B cell (primary cell): ENCODE results near the gene ATXN7. TPM values are rescaled to one million over a fixed set of nuclear protein-coding genes. Genes with fewer than 3 reads are reported as not detected.

ENCODE experiments used
- ATAC-seq: fragments of 200-7000 bp; cut with Tn5 transposase; one replicate; pipeline ENCODE4 v1.10.0; 2021; ENCODE audit warnings: low read depth, mild to moderate bottlenecking, moderate number of reproducible peaks, moderate library complexity
- CTCF ChIA-PET: fragments of 350-600 bp; sonication (Branson Sonifier 250); formaldehyde crosslinking; loops from one replicate; lab custom pipeline; 2021; ENCODE audit warnings: antibody characterized with exemption, inconsistent platforms; lab: Charles Lee
- POLR2A ChIA-PET: fragments of 350-600 bp; sonication (Branson Sonifier 250); formaldehyde crosslinking; loops from one replicate; lab custom pipeline; 2021; ENCODE audit warnings: antibody characterized with exemption; lab: Charles Lee
- DNase-seq: peaks from one replicate; pipeline ENCODE4 v3.0.0; 2013
- H2AFZ ChIP-seq: 2 replicates; pipeline ENCODE4 v1.6.1; 2012; ENCODE audit warnings: mild to moderate bottlenecking, low read depth, low read length; ENCODE audit not compliant: insufficient read depth, poor library complexity, severe bottlenecking
- H3K27ac ChIP-seq, 2 donors: 1 replicate in 1 of 2; 2 replicates in 1 of 2; pipeline ENCODE4 v1.5.1; 2012 to 2013; ENCODE audit warnings: low read length in 2 of 2, mild to moderate bottlenecking in 2 of 2, moderate library complexity in 1 of 2
- H3K27me3 ChIP-seq, 4 experiments: fragments of 200-600 bp in 1 of 4; sonication (generic) in 1 of 4; replicated peaks in 1 of 4; 1 replicate in 2 of 4; 2 replicates in 2 of 4; pipeline versions ENCODE4 v1.6.1 to v1.7.0; 2013 to 2016; ENCODE audit warnings: low read length in 3 of 4, mild to moderate bottlenecking in 2 of 4, mixed read lengths in 1 of 4, moderate library complexity in 1 of 4; ENCODE audit not compliant: insufficient read depth in 4 of 4, control insufficient read depth in 3 of 4; ENCODE audit errors: control extremely low read depth in 1 of 4
- H3K36me3 ChIP-seq, 2 experiments: replicated peaks in 1 of 2; 1 replicate in 1 of 2; 2 replicates in 1 of 2; pipeline versions ENCODE4 v1.6.1 to v1.7.1; 2013; ENCODE audit warnings: low read length in 1 of 2; ENCODE audit not compliant: insufficient read depth in 2 of 2, control insufficient read depth in 1 of 2; ENCODE audit errors: control extremely low read depth in 1 of 2, extremely low read depth in 1 of 2
- H3K4me1 ChIP-seq, 2 donors: fragments of 200-600 bp in 1 of 2; sonication (generic) in 1 of 2; 1 replicate in 1 of 2; 2 replicates in 1 of 2; pipeline versions ENCODE4 v1.5.1 to v1.6.1; 2013 to 2017; ENCODE audit warnings: low read length in 2 of 2; ENCODE audit not compliant: control insufficient read depth in 2 of 2, insufficient read depth in 2 of 2
- H3K4me2 ChIP-seq: replicated peaks from 2 replicates; pipeline ENCODE3; 2012; ENCODE audit warnings: mild to moderate bottlenecking, low read depth, low read length; ENCODE audit not compliant: poor library complexity, severe bottlenecking
- H3K4me3 ChIP-seq, 5 experiments: fragments of 200-600 bp in 1 of 5; sonication (generic) in 1 of 5; 1 replicate in 3 of 5; 2 replicates in 2 of 5; pipeline versions ENCODE4 v1.5.1 to v1.7.0; 2011 to 2016; ENCODE audit warnings: low read length in 4 of 5, mild to moderate bottlenecking in 4 of 5, low read depth in 2 of 5, control low read depth in 1 of 5, moderate library complexity in 1 of 5; ENCODE audit not compliant: insufficient read depth in 1 of 5; ENCODE audit errors: control extremely low read depth in 1 of 5, extremely low read depth in 1 of 5
- H3K79me2 ChIP-seq: fragments of 200-600 bp; sonication (generic); one replicate; pipeline ENCODE4 v1.6.0; 2016; ENCODE audit warnings: low read length; ENCODE audit not compliant: control insufficient read depth, insufficient read depth
- H3K9ac ChIP-seq: fragments of 200-600 bp; sonication (generic); 2 replicates; pipeline ENCODE4 v1.6.1; 2017; ENCODE audit warnings: mild to moderate bottlenecking, low read length, moderate library complexity
- H3K9me3 ChIP-seq, 3 donors: one replicate each; pipeline versions ENCODE4 v1.6.1 to v1.7.1; 2013; ENCODE audit warnings: low read length in 2 of 3; ENCODE audit not compliant: control insufficient read depth in 2 of 3, insufficient read depth in 1 of 3; ENCODE audit errors: control extremely low read depth in 1 of 3
- H4K20me1 ChIP-seq: 2 replicates; pipeline ENCODE4 v1.6.0; 2012; ENCODE audit warnings: mild to moderate bottlenecking, low read length; ENCODE audit not compliant: insufficient read depth, control insufficient read depth, poor library complexity, severe bottlenecking
- H3K27ac Mint-ChIP-seq: one replicate; pipeline ENCODE4 v1.8.0; 2021; ENCODE audit warnings: mixed read lengths
- H3K27me3 Mint-ChIP-seq: one replicate; pipeline ENCODE4 v1.8.0; 2021; ENCODE audit warnings: mixed read lengths
- H3K4me1 Mint-ChIP-seq: one replicate; pipeline ENCODE4 v1.8.0; 2021; ENCODE audit warnings: mixed read lengths
- H3K4me3 Mint-ChIP-seq: one replicate; pipeline ENCODE4 v1.8.0; 2021; ENCODE audit warnings: mixed read lengths
- H3K9me3 Mint-ChIP-seq: one replicate; pipeline ENCODE4 v1.8.0; 2022; ENCODE audit warnings: mixed read lengths; ENCODE audit not compliant: insufficient read depth
- EZH2 ChIP-seq: IDR thresholded peaks from 2 replicates; pipeline ENCODE4 v1.6.1; 2012; ENCODE audit warnings: borderline replicate concordance, low read depth, mild to moderate bottlenecking, moderate library complexity, low read length; ENCODE audit not compliant: insufficient read depth, poor library complexity, severe bottlenecking
- WGBS: methylation state at CpG from one replicate; pipeline ENCODE4 v1.1.5; 2013; ENCODE audit warnings: missing lambda C conversion rate; ENCODE audit not compliant: insufficient coverage; 5-methylcytosine and 5-hydroxymethylcytosine counted together
- intact Hi-C: fragments of 100-400 bp; cut with micrococcal nuclease; formaldehyde crosslinking; loops from one replicate; pipeline ENCODE4 v1.10.0; 2022
- polyA plus RNA-seq: library from polyadenylated mRNA; depleted of rRNA; stranded (reverse); fragments of >200 nt; gene quantifications from 2 replicates; pipeline ENCODE4 v1.2.3, GENCODE V29; 2012
- total RNA-seq, 2 donors: library from RNA; stranded (reverse); fragments of 120-200 nt in 1 of 2; gene quantifications; 1 replicate in 1 of 2; 2 replicates in 1 of 2; pipeline versions ENCODE4 v1.2.3 to v1.2.4, GENCODE V29; 2013 to 2022
- TF ChIP-seq, protein P1 (sequence below): fragments of 200-600 bp; IDR thresholded peaks from one replicate; pipeline ENCODE4 v1.8.0; 2022; ENCODE audit warnings: antibody characterized with exemption, mild to moderate bottlenecking

ATXN7 gene
- total and polyA plus RNA-seq, 2 donors (not counting 1 experiment from before 2014, with no cell fraction given) = 18.1 to 74.3 TPM

DNA sequence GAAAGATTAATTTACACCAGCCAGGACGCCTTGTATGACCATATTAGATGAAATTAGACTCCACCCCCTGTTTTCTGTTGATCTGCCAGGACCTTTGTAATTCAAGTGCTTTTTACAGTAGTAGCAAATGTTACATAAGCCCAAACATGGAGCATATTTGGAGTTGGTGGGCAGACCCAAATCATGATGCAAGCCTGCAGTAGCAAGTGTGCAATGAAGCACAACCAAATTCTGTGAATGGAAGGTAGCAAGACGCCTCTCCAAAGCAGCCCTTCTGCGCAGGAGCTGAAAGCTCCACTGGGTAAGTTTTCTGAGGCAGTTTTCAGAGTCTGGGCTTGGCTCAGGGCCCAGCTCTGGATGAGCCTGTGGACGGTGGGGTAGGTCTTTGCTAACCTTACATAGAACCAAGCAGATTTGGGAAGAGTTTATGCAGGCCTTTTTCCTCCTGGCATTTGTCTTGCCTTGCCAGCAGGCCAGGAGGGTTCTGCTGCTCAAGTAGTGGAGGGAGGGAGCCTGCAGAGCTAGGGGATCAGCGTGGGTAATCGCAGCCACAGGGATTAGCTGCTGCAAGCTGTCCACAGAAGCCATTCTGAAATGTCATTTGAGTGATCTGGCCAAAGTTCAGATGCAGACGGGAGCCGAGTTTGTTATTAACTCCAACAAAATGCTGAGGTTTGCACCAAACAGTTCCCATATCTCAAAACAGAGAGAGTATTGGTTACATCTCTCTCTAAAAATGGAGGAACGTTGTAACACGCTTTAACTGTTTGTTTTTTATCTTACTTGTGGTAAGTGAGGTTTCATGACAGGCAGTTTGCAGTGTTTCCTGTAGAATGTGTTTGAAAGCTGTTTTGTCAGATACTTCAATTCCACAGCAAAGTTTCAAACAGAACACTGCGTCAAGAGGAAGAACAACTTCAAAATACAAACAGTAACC, 104.3 kb downstream of the ATXN7 start:
- peaks cover 45% of the 10 kb centered on the region for H3K4me1 Mint-ChIP-seq
- Histone ChIP-seq H3K36me3 (peaks cover 1 to 5% of the 10 kb centered on the region in 2 experiments), H3K4me3 (peak overlapping the region; percentile 0 to 38 (median 15)), H3K9ac (peak overlapping the region; percentile 15), H3K4me1 (peaks cover 19 to 20% of the 10 kb centered on the region in 2 donors), H3K27ac (peak overlapping the region; percentile 11 to 53), H3K9me3 (no peaks in the 10 kb centered on the region), H4K20me1 (peaks cover 36% of the 10 kb centered on the region), H3K27me3 (no peaks in the 10 kb centered on the region), H2AFZ (peak overlapping the region; percentile 18), H3K79me2 (peaks cover 81% of the 10 kb centered on the region), H3K4me2 (peak overlapping the region; percentile 51)
- WGBS = 0% methylated on average over 4 of the region's 11 CpGs
- TF ChIP-seq EZH2 = no peak
- TF ChIP-seq, protein P1, sequence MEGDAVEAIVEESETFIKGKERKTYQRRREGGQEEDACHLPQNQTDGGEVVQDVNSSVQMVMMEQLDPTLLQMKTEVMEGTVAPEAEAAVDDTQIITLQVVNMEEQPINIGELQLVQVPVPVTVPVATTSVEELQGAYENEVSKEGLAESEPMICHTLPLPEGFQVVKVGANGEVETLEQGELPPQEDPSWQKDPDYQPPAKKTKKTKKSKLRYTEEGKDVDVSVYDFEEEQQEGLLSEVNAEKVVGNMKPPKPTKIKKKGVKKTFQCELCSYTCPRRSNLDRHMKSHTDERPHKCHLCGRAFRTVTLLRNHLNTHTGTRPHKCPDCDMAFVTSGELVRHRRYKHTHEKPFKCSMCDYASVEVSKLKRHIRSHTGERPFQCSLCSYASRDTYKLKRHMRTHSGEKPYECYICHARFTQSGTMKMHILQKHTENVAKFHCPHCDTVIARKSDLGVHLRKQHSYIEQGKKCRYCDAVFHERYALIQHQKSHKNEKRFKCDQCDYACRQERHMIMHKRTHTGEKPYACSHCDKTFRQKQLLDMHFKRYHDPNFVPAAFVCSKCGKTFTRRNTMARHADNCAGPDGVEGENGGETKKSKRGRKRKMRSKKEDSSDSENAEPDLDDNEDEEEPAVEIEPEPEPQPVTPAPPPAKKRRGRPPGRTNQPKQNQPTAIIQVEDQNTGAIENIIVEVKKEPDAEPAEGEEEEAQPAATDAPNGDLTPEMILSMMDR = no peak
- H3K4me3 Mint-ChIP-seq = peak overlapping the region; percentile 59
- POLR2A ChIA-PET = no interaction called here
- intact Hi-C loops = loop anchor here (2.0 kb wide), 1 partner anchor 17 kb away; no protein-coding TSS in a partner anchor
- ATAC-seq (peak; percentile 54), DNase-seq (peak; percentile 33)
- no peaks in the 10 kb centered on the region for H3K27me3 Mint-ChIP-seq
- H3K27ac Mint-ChIP-seq = peak overlapping the region; percentile 58
- CTCF ChIA-PET = interaction anchor here (0.6 to 2.1 kb wide), 4 partner anchors 8 to 70 kb away, joined by 3 to 6 read pairs (median 4); no protein-coding TSS in a partner anchor
- H3K9me3 Mint-ChIP-seq = no peaks in the 10 kb centered on the region
